ENCODE data around the gene FHOD3.

Gene FHOD3

GRCh38 chr18:36567800-36568199, 270.3 kb downstream of the FHOD3 start:
- DNase-seq = no peak

GRCh38 chr18:36568487-36568886, 271.0 kb downstream of the FHOD3 start:
- DNase-seq = no peak

- DNase-seq = peak; percentile 68
Observed at GRCh38 chr18:36572135-36572856, 274.8 kb downstream of the FHOD3 start.

- DNase-seq = no peak
Observed at GRCh38 chr18:36576339-36576738, 278.8 kb downstream of the FHOD3 start.

- DNase-seq = no peak
Observed at GRCh38 chr18:36578871-36579710, 281.6 kb downstream of the FHOD3 start.

- DNase-seq = no peak
Observed at GRCh38 chr18:36580266-36580665, 282.8 kb downstream of the FHOD3 start.

GRCh38 chr18:36580874-36581750, 283.6 kb downstream of the FHOD3 start:
- DNase-seq = no peak

GRCh38 chr18:36582988-36583745, 285.7 kb downstream of the FHOD3 start:
- DNase-seq = no peak

- no peak for DNase-seq
Observed at GRCh38 chr18:36589857-36590543, 292.5 kb downstream of the FHOD3 start.

- no peak for DNase-seq
Observed at GRCh38 chr18:36590621-36591580, 293.4 kb downstream of the FHOD3 start.

- DNase-seq = no peak
Observed at GRCh38 chr18:36592282-36592681, 294.8 kb downstream of the FHOD3 start.

- DNase-seq = no peak
Observed at GRCh38 chr18:36593001-36593400, 295.5 kb downstream of the FHOD3 start.

GRCh38 chr18:36593641-36594040, 296.1 kb downstream of the FHOD3 start:
- DNase-seq = no peak

GRCh38 chr18:36594621-36595020, 297.1 kb downstream of the FHOD3 start:
- DNase-seq = no peak

- DNase-seq = no peak
Observed at GRCh38 chr18:36595046-36595817, 297.7 kb downstream of the FHOD3 start.

- no peak for DNase-seq
Observed at GRCh38 chr18:36595818-36596215, 298.3 kb downstream of the FHOD3 start.

- no peak for DNase-seq
Observed at GRCh38 chr18:36597636-36598035, 300.1 kb downstream of the FHOD3 start.

GRCh38 chr18:36600548-36600947, 303.0 kb downstream of the FHOD3 start:
- no peak for DNase-seq

- DNase-seq = no peak
Observed at GRCh38 chr18:36601316-36601715, 303.8 kb downstream of the FHOD3 start.

GRCh38 chr18:36602071-36602470, 304.6 kb downstream of the FHOD3 start:
- no peak for DNase-seq

Measured in NCI-H1694 treated with DMSO at 0.1 percent for 48 hours (cell line).